ENCODE measurements around the gene IMPA2.
"Not testable (repeated sequence)": the region's sequence is repeated elsewhere in the genome, so short reads cannot be mapped to it uniquely, and the experiment has no call there.

The IMPA2 gene

DNA sequence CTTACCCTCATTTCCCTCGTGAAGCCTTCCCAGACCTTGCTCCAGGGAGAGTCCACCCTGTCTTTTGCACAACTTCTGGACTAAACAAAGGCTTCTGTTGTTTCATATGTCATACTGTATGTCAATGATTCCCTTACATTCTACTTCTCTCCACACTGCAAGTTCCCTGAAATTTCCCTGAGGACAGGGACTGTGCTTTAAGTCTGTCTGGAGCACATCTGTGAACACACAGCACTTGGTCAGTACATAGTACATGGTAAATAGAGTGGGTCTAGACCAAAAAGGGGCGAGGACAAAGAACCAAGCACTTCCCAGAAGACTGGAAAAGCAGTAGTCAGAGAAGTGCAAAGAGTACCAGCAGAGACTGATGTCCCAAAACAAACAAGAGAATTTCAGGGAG lies 23.7 kb upstream of the IMPA2 start:
- no peak for DNase-seq
- intact Hi-C loops (cut with DNase I), result no loop called here

DNA sequence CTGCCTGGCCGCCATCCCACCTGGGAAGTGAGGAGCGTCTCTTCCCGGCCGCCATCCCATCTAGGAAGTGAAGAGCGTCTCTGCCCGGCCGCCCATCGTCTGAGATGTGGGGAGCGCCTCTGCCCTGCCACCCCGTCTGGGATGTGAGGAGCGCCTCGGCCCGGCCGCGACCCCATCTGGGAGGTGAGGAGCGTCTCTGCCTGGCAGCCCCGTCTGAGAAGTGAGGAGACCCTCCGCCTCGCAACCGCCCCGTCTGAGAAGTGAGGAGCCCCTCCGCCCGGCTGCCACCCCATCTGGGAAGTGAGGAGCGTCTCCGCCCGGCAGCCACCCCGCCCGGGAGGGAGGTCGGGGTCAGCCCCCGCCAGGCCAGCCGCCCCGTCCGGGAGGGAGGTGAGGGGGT lies 21.7 kb upstream of the IMPA2 start:
- DNase-seq; intact Hi-C loops (cut with DNase I): not testable (repeated sequence)

DNA sequence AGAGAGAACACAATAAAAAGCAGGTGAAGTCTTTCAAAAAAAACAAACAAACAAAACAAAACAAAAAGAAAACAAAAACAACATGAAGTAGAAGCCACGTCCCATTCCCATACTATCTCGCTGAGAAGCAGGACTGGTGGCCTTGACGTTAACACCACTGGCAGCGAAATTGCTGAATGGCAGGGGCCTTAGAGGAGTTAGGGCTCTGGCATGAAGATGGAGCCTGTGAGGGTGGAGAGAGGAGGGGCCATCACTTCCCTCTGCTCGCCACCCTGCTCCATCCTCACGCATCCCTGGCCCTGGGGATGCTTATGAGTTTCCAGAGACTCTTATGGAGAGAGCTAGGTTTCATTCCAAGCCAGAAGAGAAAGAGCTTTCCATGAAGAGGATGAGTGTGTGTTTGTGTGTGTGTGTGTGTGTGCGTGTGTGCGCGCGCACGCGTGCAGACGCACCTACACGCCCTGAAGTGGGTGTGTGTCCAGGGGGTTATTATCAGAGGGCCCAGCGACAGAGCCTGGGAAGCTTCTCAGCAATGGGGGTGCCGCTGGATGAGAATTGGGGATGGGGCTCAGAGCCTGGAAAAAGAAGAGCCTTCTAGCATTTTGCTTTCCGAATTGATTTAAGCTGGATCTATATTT lies 20.4 kb upstream of the IMPA2 start:
- DNase-seq, result no peak
- intact Hi-C loops (cut with DNase I), result no loop called here

GRCh38 chr18:11962597-11962996 lies 18.7 kb upstream of the IMPA2 start:
- no peak for DNase-seq
- intact Hi-C loops (cut with DNase I), result no loop called here

- intact Hi-C loops (cut with DNase I), result no loop called here
- DNase-seq, result no peak
Measured at GRCh38 chr18:11963991-11964484, 17.3 kb upstream of the IMPA2 start.

- no peak for DNase-seq
- intact Hi-C loops (cut with DNase I), result no loop called here
Measured at GRCh38 chr18:11969904-11970835, 11.1 kb upstream of the IMPA2 start.

GRCh38 chr18:11970836-11971226 lies 10.5 kb upstream of the IMPA2 start:
- DNase-seq; intact Hi-C loops (cut with DNase I): not testable (repeated sequence)

- intact Hi-C loops (cut with DNase I), result no loop called here
Measured at GRCh38 chr18:11972371-11973174, 8.7 kb upstream of the IMPA2 start.

GRCh38 chr18:11974741-11975325 lies 6.5 kb upstream of the IMPA2 start:
- DNase-seq, result no peak
- intact Hi-C loops (cut with DNase I), result no loop called here

More at GRCh38 chr18:11972371-11973174, 8.7 kb upstream of the IMPA2 start:
- DNase-seq, result no peak

- DNase-seq, result no peak
Measured at GRCh38 chr18:11975723-11976122, 5.6 kb upstream of the IMPA2 start.

GRCh38 chr18:11976315-11977152 lies 4.8 kb upstream of the IMPA2 start:
- intact Hi-C loops (cut with DNase I), result no loop called here
- no peak for DNase-seq

More at GRCh38 chr18:11975723-11976122, 5.6 kb upstream of the IMPA2 start:
- intact Hi-C loops (cut with DNase I), result no loop called here

- intact Hi-C loops (cut with DNase I), result no loop called here
- no peak for DNase-seq
Measured at GRCh38 chr18:11977153-11977466, 4.2 kb upstream of the IMPA2 start.

- DNase-seq, result no peak
- intact Hi-C loops (cut with DNase I), result no loop called here
Measured at GRCh38 chr18:11978956-11979355, 2.4 kb upstream of the IMPA2 start.

DNA sequence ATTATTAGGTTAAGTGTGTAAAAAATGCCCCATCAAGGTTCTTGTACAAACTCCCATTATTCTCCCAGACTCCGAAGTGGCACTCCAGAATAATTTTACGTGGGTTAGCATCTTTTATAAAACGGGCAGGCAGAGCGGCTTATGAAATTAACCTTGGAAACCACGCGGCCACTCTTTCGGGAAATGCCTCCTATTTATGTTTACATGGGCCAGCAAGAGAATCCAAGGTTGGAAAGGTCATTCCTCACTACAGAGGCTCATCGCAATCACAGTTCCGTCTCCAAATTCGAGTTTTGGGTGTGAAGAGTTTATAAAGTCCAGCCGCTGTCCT lies 1.2 kb upstream of the IMPA2 start:
- no peak for DNase-seq
- intact Hi-C loops (cut with DNase I), result loop anchor here (5.0 kb wide), 1 partner anchor 33 kb away; no protein-coding TSS in a partner anchor

GRCh38 chr18:11980494-11981191 lies 664 bp upstream of the IMPA2 start:
- DNase-seq, result peak; percentile 22 to 94 (median 86)
- intact Hi-C loops (cut with DNase I), result loop anchor here (5.0 kb wide), 1 partner anchor 33 kb away; no protein-coding TSS in a partner anchor

- intact Hi-C loops (cut with DNase I), result loop anchor here (5.0 kb wide), 1 partner anchor 34 kb away; no protein-coding TSS in a partner anchor
- peak in 22 of 42 donors; percentile 9 to 56 (median 30) for DNase-seq
Measured at GRCh38 chr18:11981543-11982366, 448 bp downstream of the IMPA2 start.

- intact Hi-C loops (cut with DNase I), result loop anchor here (5.0 kb wide), 1 partner anchor 36 kb away; no protein-coding TSS in a partner anchor
- peak in 1 of 42 donors; percentile 3 for DNase-seq
Measured at GRCh38 chr18:11982981-11983380, 1.7 kb downstream of the IMPA2 start.

Measured in head of caudate nucleus (tissue), 42 donors.